Duodenal mucosa (tissue), 2 donors: ENCODE results near the gene EHD4.

Source experiments
- H3K27ac ChIP-seq: one replicate; pipeline ENCODE4 v1.7.0; 2013; ENCODE audit warnings: low read depth, low read length
- H3K27me3 ChIP-seq, 2 donors: one replicate each; pipeline ENCODE4 v1.7.0; 2013; ENCODE audit warnings: low read length in 2 of 2, control low read depth in 1 of 2; ENCODE audit not compliant: insufficient read depth in 2 of 2, control insufficient read depth in 1 of 2
- H3K36me3 ChIP-seq, 2 donors: one replicate each; pipeline ENCODE4 v1.7.0; 2013; ENCODE audit warnings: low read length in 2 of 2, control low read depth in 1 of 2; ENCODE audit not compliant: insufficient read depth in 2 of 2, control insufficient read depth in 1 of 2
- H3K4me1 ChIP-seq, 2 donors: one replicate each; pipeline ENCODE4 v1.7.0; 2013; ENCODE audit warnings: low read length in 2 of 2, control low read depth in 1 of 2; ENCODE audit not compliant: insufficient read depth in 2 of 2, control insufficient read depth in 1 of 2
- H3K4me3 ChIP-seq, 2 donors: one replicate each; pipeline ENCODE4 v1.7.0; 2013; ENCODE audit warnings: low read length in 2 of 2, low read depth in 1 of 2
- H3K9ac ChIP-seq, 2 donors: one replicate each; pipeline ENCODE4 v1.7.0; 2013; ENCODE audit warnings: low read length in 2 of 2, low read depth in 1 of 2
- H3K9me3 ChIP-seq, 2 donors: one replicate each; pipeline ENCODE4 v1.7.0; 2013; ENCODE audit warnings: low read length in 2 of 2, control low read depth in 1 of 2; ENCODE audit not compliant: control insufficient read depth in 1 of 2

EHD4 gene

GRCh38 chr15:41922353-41922752 is 50.0 kb downstream of the EHD4 start:
- Histone ChIP-seq H3K4me1 (peaks cover 29 to 44% of the 10 kb centered on the region in 2 donors), H3K9me3 (no peaks in the 10 kb centered on the region), H3K27ac (no peak overlapping the region), H3K9ac (no peak overlapping the region), H3K36me3 (peaks cover 4 to 16% of the 10 kb centered on the region in 2 donors), H3K27me3 (no peaks in the 10 kb centered on the region), H3K4me3 (no peak overlapping the region)

GRCh38 chr15:41921639-41922038 is 50.7 kb downstream of the EHD4 start:
- H3K27ac ChIP-seq = no peak overlapping the region
- no peak overlapping the region for H3K4me3 ChIP-seq
- no peaks in the 10 kb centered on the region for H3K27me3 ChIP-seq
- H3K36me3 ChIP-seq = peaks cover 4 to 16% of the 10 kb centered on the region in 2 donors
- H3K9me3 ChIP-seq = no peaks in the 10 kb centered on the region
- no peak overlapping the region for H3K9ac ChIP-seq
- H3K4me1 ChIP-seq = peaks cover 26 to 38% of the 10 kb centered on the region in 2 donors

GRCh38 chr15:41921167-41921566 is 51.2 kb downstream of the EHD4 start:
- Histone ChIP-seq H3K27ac (no peak overlapping the region), H3K36me3 (peaks cover 4 to 16% of the 10 kb centered on the region in 2 donors), H3K4me3 (no peak overlapping the region), H3K27me3 (no peaks in the 10 kb centered on the region), H3K9ac (no peak overlapping the region), H3K9me3 (no peaks in the 10 kb centered on the region), H3K4me1 (peaks cover 22 to 33% of the 10 kb centered on the region in 2 donors)

- Histone ChIP-seq H3K9ac (no peak overlapping the region), H3K4me3 (no peak overlapping the region), H3K4me1 (peaks cover 20 to 30% of the 10 kb centered on the region in 2 donors), H3K9me3 (no peaks in the 10 kb centered on the region), H3K36me3 (peaks cover 4 to 16% of the 10 kb centered on the region in 2 donors), H3K27me3 (no peaks in the 10 kb centered on the region), H3K27ac (no peak overlapping the region)
These were observed 52.3 kb downstream of the EHD4 start for GRCh38 chr15:41919954-41920538.

- Histone ChIP-seq H3K9me3 (no peaks in the 10 kb centered on the region), H3K27me3 (no peaks in the 10 kb centered on the region), H3K4me1 (peaks cover 20 to 30% of the 10 kb centered on the region in 2 donors), H3K36me3 (peaks cover 4 to 16% of the 10 kb centered on the region in 2 donors), H3K4me3 (no peak overlapping the region), H3K27ac (no peak overlapping the region), H3K9ac (no peak overlapping the region)
These were observed 53.0 kb downstream of the EHD4 start for GRCh38 chr15:41919201-41919820.

- H3K4me3 ChIP-seq = no peak overlapping the region
- H3K4me1 ChIP-seq = peaks cover 20 to 30% of the 10 kb centered on the region in 2 donors
- H3K9ac ChIP-seq = no peak overlapping the region
- no peaks in the 10 kb centered on the region for H3K9me3 ChIP-seq
- no peaks in the 10 kb centered on the region for H3K27me3 ChIP-seq
- H3K27ac ChIP-seq = no peak overlapping the region
- peaks cover 4 to 16% of the 10 kb centered on the region in 2 donors for H3K36me3 ChIP-seq
These were observed 53.7 kb downstream of the EHD4 start for GRCh38 chr15:41918506-41919126.

- no peaks in the 10 kb centered on the region for H3K27me3 ChIP-seq
- peaks cover 20 to 30% of the 10 kb centered on the region in 2 donors for H3K4me1 ChIP-seq
- H3K4me3 ChIP-seq = no peak overlapping the region
- H3K9me3 ChIP-seq = no peaks in the 10 kb centered on the region
- H3K36me3 ChIP-seq = peaks cover 4 to 16% of the 10 kb centered on the region in 2 donors
- H3K27ac ChIP-seq = no peak overlapping the region
- H3K9ac ChIP-seq = no peak overlapping the region
These were observed 54.5 kb downstream of the EHD4 start for GRCh38 chr15:41917767-41918430.

GRCh38 chr15:41915255-41915994 is 56.9 kb downstream of the EHD4 start:
- peaks cover 4 to 22% of the 10 kb centered on the region in 2 donors for H3K36me3 ChIP-seq
- no peak overlapping the region for H3K4me3 ChIP-seq
- H3K9ac ChIP-seq = no peak overlapping the region
- peaks cover 19 to 27% of the 10 kb centered on the region in 2 donors for H3K4me1 ChIP-seq
- H3K9me3 ChIP-seq = no peaks in the 10 kb centered on the region
- H3K27me3 ChIP-seq = no peaks in the 10 kb centered on the region
- H3K27ac ChIP-seq = no peak overlapping the region

GRCh38 chr15:41914411-41914810 is 57.9 kb downstream of the EHD4 start:
- H3K27me3 ChIP-seq = no peaks in the 10 kb centered on the region
- H3K9ac ChIP-seq = no peak overlapping the region
- H3K9me3 ChIP-seq = no peaks in the 10 kb centered on the region
- peaks cover 9 to 17% of the 10 kb centered on the region in 2 donors for H3K4me1 ChIP-seq
- H3K4me3 ChIP-seq = no peak overlapping the region
- no peak overlapping the region for H3K27ac ChIP-seq
- peaks cover 7 to 23% of the 10 kb centered on the region in 2 donors for H3K36me3 ChIP-seq
